ENCODE results near the gene GPR180. TPM values are rescaled to one million over a fixed set of nuclear protein-coding genes. Genes with fewer than 3 reads are reported as not detected.

The GPR180 gene
- 10.0 TPM for total RNA-seq

DNA sequence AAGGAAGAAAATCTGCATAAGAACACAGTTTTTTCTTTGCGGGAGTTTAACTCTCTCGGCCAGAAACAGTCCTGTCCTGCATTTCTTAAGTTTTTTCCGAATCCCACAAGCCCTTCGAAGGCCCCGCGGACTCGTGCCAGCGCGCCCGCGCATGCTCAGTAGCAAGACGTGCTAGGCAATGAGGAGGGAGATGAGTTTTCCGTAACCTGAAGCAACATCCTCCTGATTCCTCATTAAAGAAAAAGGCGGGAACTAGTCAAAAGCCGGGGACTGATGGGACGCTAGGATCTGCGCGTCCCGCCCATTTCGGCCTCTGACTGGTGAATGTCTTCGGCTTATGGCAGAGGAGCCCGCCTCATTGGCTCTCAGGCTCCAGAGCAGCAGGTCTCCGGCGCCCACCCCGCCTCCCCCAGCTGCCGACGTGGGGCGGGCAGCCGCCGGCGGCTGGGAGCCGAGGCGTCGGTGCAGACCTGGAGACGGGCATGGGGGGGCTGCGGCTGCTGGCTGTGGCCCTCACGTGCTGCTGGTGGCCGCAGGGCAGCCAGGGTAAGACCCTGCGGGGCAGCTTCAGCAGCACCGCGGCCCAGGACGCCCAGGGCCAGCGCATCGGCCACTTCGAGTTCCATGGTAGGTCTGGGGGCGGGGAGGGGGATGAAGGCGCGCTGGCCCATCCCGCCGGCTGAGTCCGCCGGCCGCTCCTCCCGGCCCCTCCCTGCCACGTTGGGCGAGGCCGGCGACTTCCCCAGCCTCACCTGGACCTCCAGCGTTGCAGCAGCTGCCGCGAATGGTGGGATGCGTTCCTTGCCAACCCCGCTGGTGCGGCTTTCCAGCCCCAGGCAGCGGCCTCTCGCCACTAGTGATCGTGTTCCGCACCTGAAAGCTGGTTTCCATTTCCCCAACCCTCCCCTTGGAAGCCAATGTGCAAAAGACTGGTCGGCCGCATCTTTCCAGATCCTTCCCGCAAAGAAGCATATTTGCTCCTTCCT is at the start of gene GPR180:
TSS of gene GPR180 (plus strand) at position 412 of the 986 bp plus-strand sequence. CDS start at position 483, 71 bp downstream.

DNA sequence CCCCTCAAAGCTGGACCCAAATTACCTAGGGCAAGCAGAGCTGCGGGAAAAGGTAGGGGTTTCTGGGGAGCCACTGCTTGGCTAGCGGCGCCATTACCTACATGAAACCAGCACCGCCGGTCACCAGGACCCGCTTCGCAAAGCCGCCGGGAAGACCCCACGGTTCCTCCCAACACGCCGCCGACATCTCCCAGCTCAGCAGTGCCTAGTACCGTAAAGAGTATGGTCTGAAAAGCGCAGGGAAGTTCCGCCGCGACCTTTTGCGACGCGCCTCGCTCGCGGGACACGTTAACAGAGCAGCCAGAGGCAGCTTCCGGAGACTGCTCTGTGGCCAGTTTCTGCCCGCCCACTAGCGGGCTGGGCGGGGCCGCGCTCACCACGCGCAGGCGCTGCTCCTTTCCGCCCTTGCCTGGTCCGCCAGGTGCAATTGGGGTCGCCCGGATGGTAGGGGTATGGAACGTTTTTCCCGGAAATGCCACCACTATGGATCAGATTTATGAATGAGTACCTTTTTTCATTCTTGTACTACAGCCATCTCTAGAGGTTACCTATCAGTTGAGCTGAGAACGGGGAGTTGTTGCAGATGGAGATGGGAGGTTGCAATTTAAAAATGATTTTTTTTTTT is 5.6 kb upstream of the GPR180 start, which contains the start of gene TGDS:
TSS of gene TGDS (minus strand) at position 203 of the 625 bp plus-strand sequence. CDS start at position 187, 16 bp downstream.

Small RNA genes within 50 kb of the gene (small RNA-seq; reads per million reads assigned to genes)
- not detected for gene RNA5SP36 (ENCODE audit: low replicate concordance)

Other genes starting within 250 kb of the GPR180 start
- gene DCT, start 122.2 kb upstream of the GPR180 start, total RNA-seq = 0.63 TPM
- gene TGDS, start 5.7 kb upstream of the GPR180 start, total RNA-seq = 5.6 TPM
- gene SOX21, start 110.7 kb downstream of the GPR180 start, total RNA-seq = 4.1 TPM

Data from parietal lobe (tissue), 2 donors.